NCI-H510A treated with DMSO at 0.1 percent for 48 hours (cell line): ENCODE measurements around the gene ELK4.

ENCODE experiments used
- DNase-seq: peaks from one replicate; lab custom pipeline; 2025; lab: John Stamatoyannopoulos, UW

Gene ELK4

DNA sequence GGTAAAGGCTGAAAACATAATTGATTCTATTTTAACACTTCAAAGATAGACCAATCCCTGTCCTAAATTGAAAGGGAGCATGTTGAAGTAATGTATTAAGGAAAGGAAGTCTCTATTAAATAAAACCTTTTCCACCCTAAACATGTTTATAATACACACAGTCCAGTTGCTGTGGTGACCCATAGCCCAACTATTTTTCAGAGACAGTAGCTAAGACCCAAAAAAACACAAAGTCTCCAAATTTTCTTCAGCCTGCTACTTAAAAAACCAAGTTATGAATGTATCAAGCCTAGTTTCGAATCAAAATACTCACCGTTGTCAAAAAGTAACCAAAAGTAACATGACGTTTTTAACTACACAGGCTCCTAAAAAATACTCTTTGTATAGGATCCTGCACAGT, 1.6 kb downstream of the ELK4 start:
- DNase-seq, result no peak

DNA sequence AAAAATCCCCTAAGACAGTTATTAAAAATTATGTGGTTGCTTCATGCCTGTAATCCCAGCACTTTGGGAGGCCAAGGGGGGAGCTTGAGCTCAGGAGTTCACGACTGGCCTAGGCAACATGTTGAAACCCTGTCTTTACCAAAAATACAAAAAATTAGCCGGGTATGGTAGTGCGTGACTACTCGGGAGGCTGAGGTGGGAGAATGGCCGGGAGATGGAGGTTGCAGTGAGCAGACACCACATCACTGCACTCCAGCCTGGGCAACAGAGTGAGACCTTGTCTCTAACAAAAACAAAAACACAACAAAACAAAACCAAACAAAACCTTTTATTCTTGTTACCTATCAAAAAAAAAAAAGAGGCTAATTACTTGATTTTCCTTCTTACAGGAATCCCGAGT, 2.1 kb downstream of the ELK4 start:
- DNase-seq, result no peak

DNA sequence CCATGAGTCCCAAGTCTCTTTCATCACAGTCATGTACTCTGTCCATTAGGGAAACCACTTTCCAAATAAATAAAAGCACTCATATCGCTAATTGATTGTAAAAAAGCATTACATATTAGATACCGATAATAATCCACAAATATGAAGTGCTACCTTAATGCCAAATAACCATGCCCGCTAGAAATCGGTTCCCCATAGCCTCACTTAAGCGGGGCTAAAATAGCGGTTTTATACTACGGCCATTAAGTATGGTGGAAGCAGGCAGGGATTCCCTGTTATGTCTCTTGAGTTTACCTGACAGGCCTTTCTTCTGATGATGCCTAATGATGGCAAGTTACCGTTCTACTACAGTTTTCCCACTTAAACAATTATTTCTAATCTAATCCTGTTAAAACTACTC, 3.9 kb downstream of the ELK4 start:
- DNase-seq, result no peak

DNA sequence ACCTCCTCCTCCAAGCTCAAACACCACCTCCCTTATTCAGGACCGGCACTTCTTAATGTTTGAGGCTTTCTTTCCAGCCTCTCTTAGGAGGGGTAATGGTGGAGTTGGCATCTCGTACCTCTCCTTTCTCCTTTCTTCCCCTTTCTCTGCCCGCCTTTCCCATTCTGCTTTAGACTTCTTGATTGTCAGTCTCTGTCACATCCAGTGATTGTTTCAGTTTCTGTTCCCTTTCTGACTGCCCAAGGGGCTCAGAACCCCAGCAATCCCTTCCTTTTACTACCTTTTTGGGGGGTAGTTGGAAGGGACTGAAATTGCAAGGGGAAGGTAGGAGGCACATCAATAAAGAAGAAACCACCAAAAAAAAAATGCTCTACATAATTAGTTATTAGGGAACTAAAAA, 5.6 kb downstream of the ELK4 start:
- no peak for DNase-seq

DNA sequence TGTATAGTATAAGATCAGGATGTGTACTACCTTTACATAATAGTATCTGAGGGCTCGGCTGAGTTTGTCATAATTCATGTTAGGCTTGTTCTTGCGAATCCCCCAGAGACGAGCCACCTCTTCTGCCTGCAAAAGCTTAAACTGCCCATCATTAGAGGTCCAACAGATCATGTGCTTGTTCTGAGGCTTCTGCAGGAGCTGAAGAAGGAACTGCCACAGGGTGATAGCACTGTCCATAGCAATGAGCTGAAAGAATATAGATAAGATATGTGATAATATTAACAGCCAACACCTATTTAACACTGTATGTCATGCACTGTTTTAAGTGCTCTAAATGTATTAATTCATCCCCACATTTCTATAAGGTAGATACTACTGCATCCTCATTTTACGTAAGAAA, 8.2 kb downstream of the ELK4 start:
- no peak for DNase-seq

DNA sequence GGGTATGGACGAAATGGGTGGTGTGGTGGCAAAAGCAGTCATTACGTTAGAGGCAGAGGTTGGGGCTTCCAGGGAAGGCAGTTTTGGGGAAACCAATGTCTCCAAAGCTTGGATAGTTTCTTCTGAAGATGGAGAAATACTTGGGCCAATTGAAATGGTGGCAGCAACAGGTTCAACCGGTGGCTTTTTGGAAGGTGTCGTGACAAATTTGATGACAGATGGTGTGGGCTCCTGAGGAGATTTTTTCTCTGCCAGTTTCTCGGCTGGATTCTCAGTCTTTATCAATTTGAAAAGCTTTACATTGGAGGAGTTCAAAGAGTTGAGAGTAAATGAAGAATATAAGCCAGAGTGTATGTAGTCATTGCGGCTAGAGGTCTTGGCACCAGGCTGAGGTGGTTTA, 11.5 kb downstream of the ELK4 start:
- no peak for DNase-seq

DNA sequence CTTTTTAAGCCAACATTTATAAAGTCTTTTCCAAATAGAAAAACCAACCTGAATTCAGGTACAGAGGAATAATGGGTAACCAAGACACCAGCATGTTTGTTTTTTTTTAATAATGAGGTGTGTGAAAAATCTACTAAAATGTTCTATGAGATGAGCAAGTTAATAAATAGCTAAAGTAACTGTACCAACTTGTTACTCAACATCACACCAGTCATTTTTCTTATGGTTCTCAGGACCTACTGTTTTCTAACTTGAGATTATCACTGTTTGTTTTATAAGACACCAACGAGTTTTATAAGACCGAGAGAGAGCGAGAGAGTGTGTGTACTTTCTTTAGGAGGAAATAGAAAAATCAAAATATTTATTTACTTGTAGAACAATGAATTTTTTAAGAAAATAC, 12.4 kb downstream of the ELK4 start:
- DNase-seq, result no peak

DNA sequence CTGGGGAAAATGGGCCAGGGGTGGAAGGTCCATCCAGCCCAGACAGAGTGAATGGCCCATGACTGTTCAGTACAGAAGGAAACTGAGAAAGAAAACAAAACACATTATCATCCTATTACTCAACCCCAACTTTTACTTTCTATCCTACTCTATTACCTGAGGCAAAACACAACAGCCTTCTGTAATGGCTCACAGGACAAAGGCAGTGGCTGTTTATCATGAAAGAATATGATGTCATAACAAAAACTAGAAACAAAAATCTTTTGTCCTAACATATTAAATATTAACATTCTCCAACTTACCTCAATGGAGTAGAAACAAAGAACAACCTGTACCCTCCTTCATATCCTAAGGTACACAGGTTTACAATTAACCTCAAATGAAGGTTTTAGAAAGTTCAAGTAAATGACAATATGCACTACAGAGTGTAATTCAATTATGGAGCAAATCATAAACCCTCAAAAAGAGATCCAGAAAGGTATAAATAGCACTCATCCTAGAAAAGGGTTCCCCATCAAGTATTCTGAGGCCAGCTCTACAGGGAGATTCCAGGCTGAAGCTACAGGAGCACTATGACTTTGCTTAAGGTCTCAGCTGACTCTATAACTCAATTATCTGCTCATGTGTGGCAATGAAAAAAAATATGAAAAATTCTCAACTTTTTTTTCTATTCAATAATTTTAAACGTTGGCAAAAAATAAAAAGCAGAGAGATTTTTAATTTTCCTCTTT, 15.1 kb downstream of the ELK4 start:
- DNase-seq, result no peak

DNA sequence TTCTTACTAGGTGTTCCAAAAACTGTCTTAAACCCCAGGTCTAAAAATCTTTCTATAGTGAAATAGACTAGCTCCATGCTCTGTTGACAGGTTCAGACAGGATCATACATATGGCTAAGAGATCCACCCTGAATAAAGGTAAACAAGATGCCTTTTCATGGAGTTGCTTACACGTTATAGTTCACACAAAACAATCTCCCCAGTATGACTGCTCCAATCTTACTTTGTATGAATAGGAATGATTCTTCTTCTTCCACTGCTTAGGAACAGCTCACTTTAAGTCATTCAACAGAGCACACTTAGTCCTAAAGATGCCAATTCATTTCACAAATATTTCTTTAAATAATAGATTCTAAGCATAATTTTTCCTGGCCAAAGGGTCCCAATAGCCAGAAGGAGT, 16.0 kb downstream of the ELK4 start:
- DNase-seq, result no peak

DNA sequence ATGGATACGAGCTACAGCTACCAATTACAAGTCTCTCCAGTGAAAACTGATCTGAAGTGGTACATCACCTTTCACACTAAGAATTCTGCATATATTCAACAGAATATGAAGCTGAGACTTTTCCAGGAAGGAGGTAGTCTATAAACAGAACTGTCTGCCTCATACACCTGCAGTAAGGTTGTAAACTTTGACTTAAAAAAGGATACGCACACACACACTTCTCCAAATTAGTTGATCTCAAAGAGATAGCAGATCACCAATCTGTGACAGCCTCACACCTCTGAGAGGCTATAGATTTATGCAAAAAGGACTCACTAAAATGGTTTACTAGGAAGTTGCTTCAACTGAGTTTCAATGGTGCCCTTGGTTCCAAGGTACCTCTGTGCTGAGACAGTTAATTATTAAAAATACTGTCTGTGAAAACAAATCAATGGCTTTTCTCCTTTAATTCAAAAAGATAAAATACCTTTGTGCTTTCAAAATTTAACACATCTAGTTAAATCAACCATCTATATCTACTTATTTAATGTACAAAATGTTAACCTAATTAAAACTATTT, 17.9 kb downstream of the ELK4 start:
- no peak for DNase-seq

DNA sequence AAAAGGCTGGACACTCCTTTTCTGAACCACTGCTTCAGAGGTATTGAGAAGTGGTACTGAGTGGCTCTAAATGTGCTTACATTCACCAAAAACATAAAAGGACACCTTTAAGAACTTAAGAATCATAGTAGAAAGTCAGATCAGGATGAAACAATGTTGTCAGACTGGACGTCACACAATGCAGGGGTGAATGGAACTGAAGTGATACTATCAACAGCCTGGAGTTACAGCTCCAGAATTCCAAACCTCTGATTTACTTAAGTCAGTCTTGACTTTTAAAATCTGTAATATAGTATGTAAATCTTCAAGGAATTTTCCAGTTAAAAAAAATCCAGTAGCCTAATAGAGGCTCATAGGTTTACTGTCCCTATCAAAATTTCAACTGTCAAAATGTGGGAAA, 19.3 kb downstream of the ELK4 start:
- DNase-seq, result no peak

DNA sequence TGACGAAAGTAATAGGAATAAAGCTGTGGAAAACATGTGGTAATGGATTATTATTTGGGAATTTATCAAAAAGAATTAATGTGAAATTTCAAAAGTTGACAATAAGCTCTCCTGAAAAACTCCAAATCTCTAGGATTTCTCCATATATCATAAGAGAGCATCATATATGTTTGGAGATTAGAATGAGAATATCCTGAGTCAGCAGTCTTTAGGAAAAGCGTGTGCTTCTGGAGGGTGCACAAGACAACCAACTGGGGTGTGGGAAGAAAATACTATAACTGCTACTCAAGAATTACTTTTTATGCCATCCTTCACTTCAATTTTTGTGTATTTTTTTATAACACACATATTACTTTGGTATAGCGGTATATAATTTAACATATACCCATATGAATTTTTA, 19.7 kb downstream of the ELK4 start:
- DNase-seq, result no peak

DNA sequence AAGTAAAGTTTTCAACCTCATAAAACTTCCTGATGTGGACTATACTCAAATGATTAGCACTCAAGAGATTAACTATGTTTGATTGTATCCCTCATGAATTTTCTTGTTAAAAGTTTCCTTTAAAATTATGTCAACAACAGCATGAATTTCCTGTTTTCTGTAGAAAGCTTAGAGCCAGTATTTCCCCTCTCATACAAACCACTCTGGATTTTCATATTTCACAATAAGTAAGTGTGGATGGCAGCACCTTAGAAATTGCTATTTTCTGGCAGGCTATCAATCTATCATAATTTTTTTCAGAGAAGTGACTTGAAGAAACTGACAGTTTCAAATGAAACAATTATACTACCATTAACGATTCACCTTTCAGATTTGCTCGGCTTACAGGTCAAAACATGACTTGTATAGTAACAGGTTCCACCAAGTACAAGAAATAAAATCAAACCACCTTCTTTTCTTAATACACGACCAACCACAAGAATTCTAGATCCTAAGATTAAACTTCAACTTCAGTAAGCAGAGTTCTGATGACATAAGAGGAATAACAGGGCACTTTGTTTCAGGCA, 20.8 kb downstream of the ELK4 start:
- no peak for DNase-seq

DNA sequence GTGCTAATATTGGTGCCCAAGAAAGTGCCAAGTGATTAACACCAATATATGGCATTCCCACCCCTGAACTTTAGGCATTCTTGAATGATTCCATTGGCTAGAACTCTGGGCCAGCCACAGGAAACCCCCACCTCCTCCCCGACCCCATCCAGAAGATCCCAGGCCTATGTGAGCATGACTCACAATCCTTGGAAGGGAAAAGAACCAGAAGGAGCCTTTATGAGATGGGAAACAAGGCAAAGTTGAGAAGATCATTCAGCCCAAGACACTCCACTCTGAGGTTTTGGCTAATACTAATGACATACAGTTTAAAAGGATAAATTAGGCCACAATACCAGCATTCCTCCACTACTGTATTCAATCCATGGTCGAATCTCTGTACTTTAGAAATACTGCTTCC, 21.8 kb downstream of the ELK4 start:
- DNase-seq, result no peak

DNA sequence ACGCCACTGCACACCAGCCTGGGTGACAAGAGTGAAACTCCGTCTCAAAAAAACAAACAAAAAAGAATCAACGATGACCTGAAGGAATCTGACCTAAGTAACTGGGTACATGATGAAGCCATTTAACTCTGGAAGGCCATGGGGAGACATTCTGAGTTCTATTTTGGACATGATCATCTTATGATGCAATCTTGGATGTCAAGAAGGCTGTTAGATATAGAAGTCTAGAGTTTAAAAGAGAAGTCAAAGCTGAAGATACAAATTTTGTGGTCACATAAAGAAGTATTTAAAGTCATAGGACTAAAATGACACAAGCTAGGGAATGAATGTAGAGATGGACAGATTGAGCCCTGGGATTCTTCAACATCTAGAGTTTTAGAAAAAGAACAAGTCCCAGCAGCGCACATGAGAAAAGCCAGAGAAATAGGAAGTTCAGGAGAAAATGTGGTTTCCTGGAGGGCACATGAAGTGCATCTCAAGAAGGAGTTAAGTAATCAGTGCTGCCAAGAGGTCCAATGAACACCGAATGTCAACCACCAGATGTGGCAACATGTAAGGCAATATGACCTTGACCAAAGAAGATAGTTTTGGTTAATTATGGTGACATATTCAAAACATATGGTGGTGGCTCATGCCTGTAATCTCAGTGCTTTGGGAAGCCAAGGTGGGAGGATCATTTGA, 26.8 kb downstream of the ELK4 start:
- DNase-seq, result no peak

DNA sequence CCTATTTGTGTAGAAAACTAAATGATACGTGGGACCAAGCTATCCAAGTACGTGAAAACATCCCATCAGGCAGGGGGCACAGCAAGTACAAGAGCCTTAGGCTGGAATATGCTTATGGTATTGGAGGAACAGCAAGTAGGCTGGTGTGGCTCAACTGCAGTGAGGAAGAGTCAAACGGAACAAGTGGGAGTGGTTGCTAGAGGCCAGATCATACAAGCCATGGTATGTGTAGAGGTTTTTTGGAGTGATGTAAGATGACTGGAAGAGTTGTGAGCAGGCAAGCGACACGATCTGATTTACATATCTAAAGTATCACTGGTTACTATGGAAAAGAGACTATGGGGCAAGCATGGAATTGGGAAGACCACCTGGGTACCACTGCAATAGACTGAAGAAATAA, 27.8 kb downstream of the ELK4 start:
- DNase-seq, result no peak

DNA sequence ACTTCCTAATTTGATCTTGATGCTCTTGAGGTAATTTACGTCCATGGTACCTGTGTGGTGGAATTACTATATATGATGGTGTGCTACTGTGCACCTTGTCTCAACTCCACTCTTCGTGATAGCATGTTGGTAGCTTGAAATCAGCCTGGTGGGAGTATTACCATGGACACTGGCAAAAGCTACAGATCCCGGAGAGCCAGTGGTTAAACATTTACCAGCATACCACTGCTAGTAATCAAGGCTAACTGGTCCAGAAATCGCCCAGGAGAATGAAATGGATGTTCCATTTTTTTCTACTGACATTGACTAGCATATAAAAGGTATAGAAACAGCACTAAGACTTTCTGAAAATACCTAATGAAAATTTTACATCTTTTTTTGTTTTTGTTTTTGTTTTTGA, 30.6 kb downstream of the ELK4 start:
- DNase-seq, result no peak

DNA sequence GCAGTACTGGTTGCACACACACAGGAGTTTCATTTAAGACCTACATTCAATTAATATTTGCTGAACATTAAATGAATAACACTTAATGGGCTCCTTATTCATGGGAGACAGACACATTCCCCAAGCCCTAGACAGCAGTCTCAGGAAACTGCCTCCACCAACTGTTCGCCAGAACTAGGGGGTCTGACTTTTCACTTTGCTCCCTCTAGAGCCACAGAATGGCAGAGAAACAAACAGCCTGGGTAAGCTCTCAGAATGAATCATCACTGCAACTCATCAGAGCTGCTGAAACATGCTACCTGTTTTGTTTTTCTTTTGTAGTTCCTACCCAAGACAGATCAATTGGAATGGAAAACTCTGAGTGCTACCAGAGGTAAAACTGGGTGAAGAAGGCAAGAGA, 31.7 kb downstream of the ELK4 start:
- DNase-seq, result no peak

DNA sequence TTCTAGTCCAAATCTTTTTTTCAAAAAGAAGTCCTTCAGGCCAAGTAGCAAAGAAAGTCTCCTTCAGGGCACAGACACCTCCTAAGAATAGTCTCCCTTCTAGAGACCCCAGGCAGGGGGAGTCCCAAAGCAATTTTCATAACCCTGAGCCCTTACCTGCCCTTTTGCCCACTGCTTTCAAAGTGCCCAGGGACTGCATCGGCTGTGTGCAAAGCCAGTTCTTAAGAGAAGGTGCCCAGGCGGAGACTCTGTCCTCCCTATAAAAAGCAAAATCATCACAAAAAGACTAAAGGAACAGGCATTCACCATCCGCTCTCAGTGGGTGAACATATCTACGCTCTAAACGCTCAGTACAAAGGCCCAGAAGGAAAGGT, 32.2 kb downstream of the ELK4 start:
- no peak for DNase-seq

DNA sequence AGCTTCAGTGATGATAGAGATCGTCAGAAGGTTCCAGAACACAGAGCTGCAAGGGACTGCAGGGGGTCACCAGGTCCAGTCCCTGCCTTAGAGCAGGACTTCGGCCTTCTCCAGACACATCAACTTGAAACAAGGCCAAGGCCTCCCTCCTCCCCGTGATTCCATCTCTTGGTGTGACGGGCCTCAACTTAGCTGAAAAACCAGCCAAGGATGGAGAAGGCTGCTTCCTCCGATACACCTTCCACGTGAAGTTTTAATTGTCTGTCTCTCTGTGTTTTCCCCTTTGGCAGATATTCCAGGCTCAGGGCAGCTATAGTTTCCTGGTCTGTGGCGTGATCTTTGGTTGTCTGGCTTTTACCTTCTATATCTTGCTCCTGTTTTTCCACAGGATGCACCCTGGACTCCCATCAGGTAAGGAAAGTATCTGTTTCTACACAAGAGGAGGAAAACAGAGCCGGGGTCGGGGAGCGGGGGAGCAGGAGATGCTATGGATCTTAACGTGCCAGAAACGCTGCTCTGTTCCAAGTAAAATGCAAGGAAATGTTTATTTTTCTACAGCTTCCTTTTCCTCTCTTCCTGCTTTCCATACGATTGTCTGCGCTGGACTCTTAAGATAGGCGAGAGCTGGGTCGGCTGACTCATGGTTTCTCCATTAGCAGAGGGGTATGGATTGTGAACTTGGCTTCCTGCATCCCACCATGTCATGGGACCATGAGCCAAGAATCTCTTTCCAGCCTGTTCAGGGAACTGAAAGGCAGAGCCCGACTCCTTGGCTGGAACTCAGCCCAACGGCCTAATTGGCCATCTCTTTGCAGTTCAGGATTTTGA, 32.8 kb downstream of the ELK4 start:
- no peak for DNase-seq

DNA sequence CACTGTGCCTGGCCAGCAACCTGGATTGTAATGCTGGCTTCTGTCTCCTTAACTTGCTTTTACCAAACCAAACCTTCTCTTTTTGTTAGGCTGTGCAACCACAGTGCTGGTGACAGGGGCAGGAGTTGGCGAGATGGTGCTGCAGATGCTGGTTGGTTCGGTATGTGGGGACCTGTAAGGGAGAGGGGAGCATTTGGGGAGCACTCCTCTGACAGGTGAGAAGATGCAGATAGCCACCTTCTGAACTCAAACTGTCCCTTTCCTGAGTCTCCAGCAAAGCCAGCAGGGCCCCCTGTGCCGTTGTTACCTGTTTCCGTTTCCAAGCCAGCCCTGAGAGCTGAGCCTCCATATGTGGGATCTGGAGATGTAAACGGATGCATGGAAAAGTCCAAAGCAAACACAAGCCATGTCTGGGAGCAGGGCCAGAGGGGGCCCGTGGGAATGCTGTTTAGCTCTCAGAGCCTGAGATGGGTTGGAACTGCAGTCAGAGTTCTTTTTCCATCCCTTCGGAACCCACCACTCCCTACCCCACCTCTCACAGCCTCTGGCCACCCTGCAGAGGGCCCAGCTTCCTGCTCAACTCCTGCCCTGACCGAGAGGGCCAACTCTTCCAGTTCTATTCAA, 34.0 kb downstream of the ELK4 start:
- no peak for DNase-seq

DNA sequence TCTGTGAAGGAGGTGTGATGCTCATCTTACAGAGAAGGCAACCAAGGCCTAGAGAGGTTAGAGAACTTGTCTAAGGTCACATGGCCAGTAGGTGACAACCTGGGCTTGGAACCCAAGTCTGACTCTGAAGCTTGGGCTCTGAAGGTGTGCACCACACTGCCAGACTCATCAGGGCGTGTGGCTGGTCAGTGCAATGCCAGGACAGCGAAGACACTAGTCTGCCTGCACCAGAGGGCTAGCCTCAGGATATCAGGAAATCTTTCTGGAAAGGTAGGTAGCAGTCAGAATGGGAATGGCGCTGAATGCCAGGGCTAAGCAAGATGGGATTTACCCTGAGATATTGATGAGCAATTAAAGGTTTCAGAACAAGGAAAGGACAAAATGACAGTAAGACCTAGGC, 34.9 kb downstream of the ELK4 start:
- no peak for DNase-seq
